Retina (tissue), 1 donor: ENCODE results near the gene WDR47.
"Not testable (repeated sequence)": the region's sequence is repeated elsewhere in the genome, so short reads cannot be mapped to it uniquely, and the experiment has no call there.

ENCODE experiments used
- DNase-seq: peaks from one replicate; pipeline ENCODE4 v3.0.0-alpha.2; 2016

Gene WDR47

GRCh38 chr1:108961752-108962486, 80.0 kb downstream of the WDR47 start:
- DNase-seq = peak; percentile 12

GRCh38 chr1:108961198-108961597, 80.7 kb downstream of the WDR47 start:
- DNase-seq = no peak

- DNase-seq = no peak
These were observed 81.2 kb downstream of the WDR47 start for GRCh38 chr1:108960719-108961118.

- DNase-seq = no peak
These were observed 84.0 kb downstream of the WDR47 start for GRCh38 chr1:108957888-108958287.

GRCh38 chr1:108955881-108956280, 86.0 kb downstream of the WDR47 start:
- DNase-seq = no peak

- DNase-seq = no peak
These were observed 86.8 kb downstream of the WDR47 start for GRCh38 chr1:108955111-108955510.

GRCh38 chr1:108953452-108953851, 88.5 kb downstream of the WDR47 start:
- DNase-seq = no peak

- no peak for DNase-seq
These were observed 90.7 kb downstream of the WDR47 start for GRCh38 chr1:108951242-108951641.

- no peak for DNase-seq
These were observed 92.9 kb downstream of the WDR47 start for GRCh38 chr1:108949044-108949443.

- DNase-seq = no peak
These were observed 93.9 kb downstream of the WDR47 start for GRCh38 chr1:108947871-108948525.

GRCh38 chr1:108936170-108936569, 105.7 kb downstream of the WDR47 start:
- no peak for DNase-seq

- DNase-seq = no peak
These were observed 108.0 kb downstream of the WDR47 start for GRCh38 chr1:108933944-108934343.

- DNase-seq = not testable (repeated sequence)
These were observed 114.3 kb downstream of the WDR47 start for GRCh38 chr1:108927565-108927964.

- DNase-seq = no peak
These were observed 116.0 kb downstream of the WDR47 start for GRCh38 chr1:108925920-108926319.
